HG03520 (cell line): Measurements from ENCODE around the gene GALR2.
A peak's percentile ranks its signal among the peaks of the same experiment; 100 is the strongest.
"Not testable (repeated sequence)": the region's sequence is repeated elsewhere in the genome, so short reads cannot be mapped to it uniquely, and the experiment has no call there.

Experiments
- ATAC-seq: cut with Tn5 transposase; IDR thresholded peaks from one replicate; pipeline ENCODE4 v1.9.1; 2021; ENCODE audit warnings: mild to moderate bottlenecking, moderate library complexity; ENCODE audit not compliant: unreplicated experiment

GALR2 gene

GRCh38 chr17:76049836-76050537 is 24.6 kb upstream of the GALR2 start:
- no peak for ATAC-seq

- no peak for ATAC-seq
Measured at GRCh38 chr17:76050538-76051467, 23.8 kb upstream of the GALR2 start.

- no peak for ATAC-seq
Measured at GRCh38 chr17:76051561-76051960, 23.0 kb upstream of the GALR2 start.

GRCh38 chr17:76053246-76054111 is 21.1 kb upstream of the GALR2 start:
- no peak for ATAC-seq

GRCh38 chr17:76054112-76054476 is 20.5 kb upstream of the GALR2 start:
- ATAC-seq = no peak

- ATAC-seq = no peak
Measured at GRCh38 chr17:76056882-76057281, 17.7 kb upstream of the GALR2 start.

GRCh38 chr17:76058264-76058663 is 16.3 kb upstream of the GALR2 start:
- not testable (repeated sequence) for ATAC-seq

- no peak for ATAC-seq
Measured at GRCh38 chr17:76063875-76064546, 10.6 kb upstream of the GALR2 start.

- no peak for ATAC-seq
Measured at GRCh38 chr17:76065775-76066174, 8.8 kb upstream of the GALR2 start.

- peak; percentile 31 for ATAC-seq
Measured at GRCh38 chr17:76071531-76072147, 2.9 kb upstream of the GALR2 start.

- ATAC-seq = peak; percentile 61
Measured at GRCh38 chr17:76072148-76072858, 2.3 kb upstream of the GALR2 start, which contains the start of gene SRP68. SRP68 (minus strand) TSS chr17:76072517; CDS start chr17:76072491, 26 bp downstream.

- ATAC-seq = no peak
Measured at GRCh38 chr17:76075364-76076145, 974 bp downstream of the GALR2 start.

- no peak for ATAC-seq
Measured at GRCh38 chr17:76076146-76076764, 1.7 kb downstream of the GALR2 start.

- ATAC-seq = no peak
Measured at GRCh38 chr17:76076765-76077583, 2.4 kb downstream of the GALR2 start.

- no peak for ATAC-seq
Measured at GRCh38 chr17:76077584-76078110, 3.1 kb downstream of the GALR2 start.

- ATAC-seq = not testable (repeated sequence)
Measured at GRCh38 chr17:76078370-76078769, 3.8 kb downstream of the GALR2 start.
